SU-DHL-6 (cell line): ENCODE results near the gene CFAP43.

Source experiments
- H2AFZ ChIP-seq: fragments of 200-600 bp; sonication (generic); 2 replicates; pipeline ENCODE4 v1.6.1; 2014; ENCODE audit warnings: low read depth, mild to moderate bottlenecking, moderate library complexity, mixed read lengths, antibody characterized with exemption, low read length; ENCODE audit not compliant: severe bottlenecking
- H3F3A ChIP-seq: fragments of 200-600 bp; shearing (Covaris generic); 2 replicates; pipeline ENCODE4 v1.6.0; 2016; ENCODE audit warnings: antibody characterized with exemption, mild to moderate bottlenecking; ENCODE audit not compliant: insufficient read depth
- H3K27ac ChIP-seq: fragments of 200-600 bp; sonication (generic); 2 replicates; pipeline ENCODE4 v1.5.1; 2016; ENCODE audit warnings: low read depth, mild to moderate bottlenecking, low read length, moderate library complexity, mixed read lengths
- H3K27me3 ChIP-seq: fragments of 200-600 bp; sonication (generic), shearing (Covaris generic); 2 replicates; pipeline ENCODE4 v1.6.0; 2014; ENCODE audit warnings: mild to moderate bottlenecking, low read length
- H3K36me3 ChIP-seq: fragments of 200-600 bp; sonication (generic); 2 replicates; pipeline ENCODE4 v1.6.1; 2014; ENCODE audit warnings: mild to moderate bottlenecking, low read length, mixed read lengths
- H3K4me2 ChIP-seq: fragments of 300-600, 200-600 bp; shearing (Covaris generic), sonication (generic); 2 replicates; pipeline ENCODE4 v1.6.0; 2014; ENCODE audit warnings: low read length, low read depth, mild to moderate bottlenecking; ENCODE audit not compliant: poor library complexity, severe bottlenecking
- H3K4me3 ChIP-seq: fragments of 200-600 bp; sonication (generic); 2 replicates; pipeline ENCODE4 v1.5.1; 2014; ENCODE audit warnings: antibody characterized with exemption, low read length, mild to moderate bottlenecking, mixed read lengths; ENCODE audit not compliant: insufficient read depth, poor library complexity, severe bottlenecking
- H3K79me2 ChIP-seq: fragments of 200-600 bp; sonication (generic); 2 replicates; pipeline ENCODE4 v1.6.1; 2014; ENCODE audit warnings: mild to moderate bottlenecking, low read length, moderate library complexity; ENCODE audit not compliant: insufficient read depth
- H3K9ac ChIP-seq: fragments of 200-600 bp; sonication (generic); 2 replicates; pipeline ENCODE4 v1.7.0; 2014; ENCODE audit warnings: mild to moderate bottlenecking, low read length
- H3K9me2 ChIP-seq: fragments of 200-600 bp; sonication (generic); replicated peaks from 2 replicates; pipeline ENCODE4 v1.6.1; 2014; ENCODE audit warnings: low read length; ENCODE audit not compliant: insufficient read depth
- H3K9me3 ChIP-seq: fragments of 200-600 bp; sonication (generic); 2 replicates; pipeline ENCODE4 v1.6.1; 2014; ENCODE audit warnings: low read length, mixed read lengths; ENCODE audit not compliant: insufficient read depth
- H4K20me1 ChIP-seq: fragments of 200-600 bp; sonication (generic); 2 replicates; pipeline ENCODE4 v1.6.1; 2014; ENCODE audit warnings: low read depth, mild to moderate bottlenecking, antibody characterized with exemption, low read length, moderate library complexity, mixed read lengths
- EZH2phosphoT487 ChIP-seq: fragments of 200-600 bp; sonication (generic), shearing (Covaris generic); conservative IDR thresholded peaks from 2 replicates; pipeline ENCODE4 v1.6.1; 2018; ENCODE audit warnings: mild to moderate bottlenecking, antibody characterized with exemption, low read length, moderate library complexity, mixed read lengths
- TF ChIP-seq, protein P1 (sequence below): fragments of 200-600 bp; sonication (generic); IDR thresholded peaks from one replicate; pipeline ENCODE4 v1.5.1; 2017; ENCODE audit warnings: antibody characterized with exemption, mild to moderate bottlenecking, low read length, moderate library complexity; ENCODE audit not compliant: insufficient read depth, poor library complexity, severe bottlenecking

The CFAP43 gene

DNA sequence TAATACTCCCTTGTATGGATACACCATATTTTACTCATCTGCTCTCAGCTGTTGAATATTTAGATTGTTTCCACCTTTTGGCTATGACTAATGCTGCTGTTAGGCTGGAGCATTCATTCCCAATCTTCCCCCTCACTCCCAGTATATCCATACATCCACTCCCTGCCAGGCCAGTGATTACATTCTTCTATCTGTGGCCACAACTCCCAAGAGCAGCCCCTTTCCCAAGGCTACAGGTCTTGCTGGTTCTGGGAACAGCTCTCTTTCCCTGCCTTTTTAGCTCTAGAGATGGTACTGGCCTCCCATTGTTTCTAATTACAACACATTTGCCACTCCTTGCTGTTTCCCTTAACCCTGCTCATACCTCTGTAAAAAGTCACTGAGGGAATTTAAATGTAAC is 82.0 kb downstream of the CFAP43 start:
- Histone ChIP-seq H2AFZ (no peak overlapping the region), H3F3A (no peaks in the 10 kb centered on the region), H3K9ac (no peak overlapping the region), H3K4me3 (no peak overlapping the region), H3K9me2 (no peaks in the 10 kb centered on the region), H3K9me3 (peaks cover 8% of the 10 kb centered on the region; the same call in 1 of the 2 replicates), H3K27me3 (no peaks in the 10 kb centered on the region), H4K20me1 (no peaks in the 10 kb centered on the region), H3K79me2 (no peaks in the 10 kb centered on the region), H3K27ac (no peak overlapping the region), H3K4me2 (no peak overlapping the region), H3K36me3 (no peaks in the 10 kb centered on the region)
- TF ChIP-seq, protein P1, sequence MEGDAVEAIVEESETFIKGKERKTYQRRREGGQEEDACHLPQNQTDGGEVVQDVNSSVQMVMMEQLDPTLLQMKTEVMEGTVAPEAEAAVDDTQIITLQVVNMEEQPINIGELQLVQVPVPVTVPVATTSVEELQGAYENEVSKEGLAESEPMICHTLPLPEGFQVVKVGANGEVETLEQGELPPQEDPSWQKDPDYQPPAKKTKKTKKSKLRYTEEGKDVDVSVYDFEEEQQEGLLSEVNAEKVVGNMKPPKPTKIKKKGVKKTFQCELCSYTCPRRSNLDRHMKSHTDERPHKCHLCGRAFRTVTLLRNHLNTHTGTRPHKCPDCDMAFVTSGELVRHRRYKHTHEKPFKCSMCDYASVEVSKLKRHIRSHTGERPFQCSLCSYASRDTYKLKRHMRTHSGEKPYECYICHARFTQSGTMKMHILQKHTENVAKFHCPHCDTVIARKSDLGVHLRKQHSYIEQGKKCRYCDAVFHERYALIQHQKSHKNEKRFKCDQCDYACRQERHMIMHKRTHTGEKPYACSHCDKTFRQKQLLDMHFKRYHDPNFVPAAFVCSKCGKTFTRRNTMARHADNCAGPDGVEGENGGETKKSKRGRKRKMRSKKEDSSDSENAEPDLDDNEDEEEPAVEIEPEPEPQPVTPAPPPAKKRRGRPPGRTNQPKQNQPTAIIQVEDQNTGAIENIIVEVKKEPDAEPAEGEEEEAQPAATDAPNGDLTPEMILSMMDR: no peak
- no peak for TF ChIP-seq EZH2phosphoT487

DNA sequence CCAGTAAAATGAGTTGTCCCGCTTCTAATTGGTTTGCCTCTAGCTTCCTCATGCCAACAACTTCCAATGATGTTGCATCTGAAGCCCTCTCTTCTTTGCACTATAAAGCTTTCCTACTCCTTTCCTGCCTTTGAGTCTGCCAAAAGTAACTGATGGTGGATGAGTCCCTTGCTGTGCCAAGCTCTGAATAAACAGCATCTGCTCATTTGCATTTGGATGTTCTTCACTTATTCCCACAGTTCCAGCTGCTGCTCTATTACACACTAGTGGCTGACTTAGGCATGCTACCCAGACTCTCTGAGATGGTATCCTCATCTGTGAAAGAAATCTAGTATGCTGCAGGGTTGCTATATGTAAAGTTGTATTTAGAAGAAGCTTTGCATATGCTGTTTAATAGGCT is 85.3 kb downstream of the CFAP43 start:
- Histone ChIP-seq H3K79me2 (no peaks in the 10 kb centered on the region), H3K27ac (no peak overlapping the region), H3K27me3 (no peaks in the 10 kb centered on the region), H3K4me2 (no peak overlapping the region), H3K36me3 (no peaks in the 10 kb centered on the region), H3K9ac (no peak overlapping the region), H4K20me1 (no peaks in the 10 kb centered on the region), H3K9me2 (no peaks in the 10 kb centered on the region), H3K4me3 (no peak overlapping the region), H3F3A (no peaks in the 10 kb centered on the region), H3K9me3 (no peaks in the 10 kb centered on the region), H2AFZ (no peak overlapping the region)
- TF ChIP-seq, protein P1: no peak
- no peak for TF ChIP-seq EZH2phosphoT487

DNA sequence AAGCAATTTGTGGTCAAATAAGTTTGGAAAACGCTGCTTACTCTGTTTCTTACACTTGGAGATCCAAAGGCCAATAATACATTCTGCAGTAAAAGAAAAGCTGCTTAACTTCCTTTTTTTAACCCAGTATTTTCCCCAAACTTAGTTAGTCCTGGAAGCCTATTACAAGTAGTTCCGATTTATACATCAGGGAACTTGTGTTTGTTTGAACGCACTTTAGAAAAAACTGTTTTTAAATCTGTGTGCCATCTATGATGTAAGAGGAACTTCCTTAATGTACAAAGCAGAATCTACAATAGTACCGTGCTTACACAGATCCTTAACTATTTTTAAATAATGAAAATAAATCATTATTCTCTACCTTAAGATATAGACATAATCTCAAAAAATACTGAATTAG is 87.2 kb downstream of the CFAP43 start:
- no peak for TF ChIP-seq EZH2phosphoT487
- TF ChIP-seq, protein P1: no peak
- no peaks in the 10 kb centered on the region for H3K79me2 ChIP-seq
- no peak overlapping the region for H3K4me2 ChIP-seq
- H3K9me3 ChIP-seq: no peaks in the 10 kb centered on the region
- H3K36me3 ChIP-seq: no peaks in the 10 kb centered on the region
- H3K27me3 ChIP-seq: no peaks in the 10 kb centered on the region
- H2AFZ ChIP-seq: no peak overlapping the region
- no peaks in the 10 kb centered on the region for H4K20me1 ChIP-seq
- no peak overlapping the region for H3K27ac ChIP-seq
- H3F3A ChIP-seq: no peaks in the 10 kb centered on the region
- H3K4me3 ChIP-seq: no peak overlapping the region
- no peak overlapping the region for H3K9ac ChIP-seq
- H3K9me2 ChIP-seq: no peaks in the 10 kb centered on the region
